ENCODE measurements around the gene CEACAM1. TPM values are rescaled to one million over a fixed set of nuclear protein-coding genes. Genes with fewer than 3 reads are reported as not detected.

Gene CEACAM1
- total RNA-seq, 1 donor from 2014 or later = 0.39 TPM

DNA sequence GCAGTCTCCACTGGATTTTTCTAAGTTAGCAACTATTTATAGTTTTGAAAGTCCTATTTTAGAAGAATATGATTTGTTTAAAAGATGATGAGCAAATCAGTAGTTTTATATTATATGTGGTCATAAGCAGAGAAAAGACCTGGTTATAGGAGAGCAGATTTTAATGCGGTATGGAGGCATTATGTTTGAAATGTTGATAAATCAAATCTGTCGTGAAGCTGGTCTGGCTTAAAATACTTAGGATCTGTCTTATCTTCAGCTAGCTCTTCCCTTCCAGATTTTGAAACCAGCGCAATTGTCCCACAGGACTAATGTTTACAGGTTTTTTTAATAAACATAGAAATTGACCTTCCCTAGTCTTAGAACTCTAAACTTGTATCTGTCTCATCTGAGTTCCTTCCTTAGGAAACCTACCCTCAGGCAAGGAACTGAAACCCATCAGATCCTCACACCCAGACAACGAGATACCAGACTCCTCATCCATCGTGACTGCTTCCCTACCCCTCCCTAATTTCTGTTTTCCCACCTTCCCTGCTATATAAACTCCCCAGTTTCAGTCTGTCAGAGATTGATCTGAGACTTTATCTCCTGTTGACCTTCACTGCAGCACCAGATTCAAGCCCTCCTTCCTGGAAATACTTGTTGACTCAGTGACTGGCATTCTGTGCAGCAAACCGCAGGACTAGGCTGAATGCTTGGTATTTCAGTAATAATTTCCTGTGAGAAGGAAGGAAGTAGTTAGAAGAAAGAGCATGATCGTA, 47.8 kb downstream of the CEACAM1 start:
- Mint-ChIP-seq H3K27me3 (ENCODE audit: insufficient read depth, low read depth) (no peaks in the 10 kb centered on the region), H3K27ac (no peak overlapping the region)
- peaks cover 2% of the 10 kb centered on the region for H3K4me1 ChIP-seq

DNA sequence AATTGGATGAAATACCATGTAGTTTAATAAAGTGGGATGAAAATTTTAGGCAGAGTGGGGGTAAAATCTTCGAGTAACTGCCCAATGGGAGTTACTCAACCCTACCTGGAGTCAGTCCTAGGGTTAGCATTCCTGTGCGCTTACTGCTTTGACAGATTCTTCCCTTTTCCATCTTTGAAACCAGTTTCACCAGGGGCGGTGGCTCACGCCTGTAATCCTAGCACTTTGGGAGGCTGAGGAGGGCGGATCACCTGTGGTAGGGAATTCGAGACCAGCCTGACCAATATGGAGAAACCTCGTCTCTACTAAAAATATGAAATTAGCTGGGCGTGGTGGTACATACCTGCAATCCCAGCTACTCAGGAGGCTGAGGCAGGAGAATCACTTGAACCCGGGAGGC, 48.5 kb downstream of the CEACAM1 start:
- TF ChIP-seq EZH2phosphoT487 (IDR thresholded peaks at IDR 0.05) = no peak
- TF ChIP-seq, protein P1, sequence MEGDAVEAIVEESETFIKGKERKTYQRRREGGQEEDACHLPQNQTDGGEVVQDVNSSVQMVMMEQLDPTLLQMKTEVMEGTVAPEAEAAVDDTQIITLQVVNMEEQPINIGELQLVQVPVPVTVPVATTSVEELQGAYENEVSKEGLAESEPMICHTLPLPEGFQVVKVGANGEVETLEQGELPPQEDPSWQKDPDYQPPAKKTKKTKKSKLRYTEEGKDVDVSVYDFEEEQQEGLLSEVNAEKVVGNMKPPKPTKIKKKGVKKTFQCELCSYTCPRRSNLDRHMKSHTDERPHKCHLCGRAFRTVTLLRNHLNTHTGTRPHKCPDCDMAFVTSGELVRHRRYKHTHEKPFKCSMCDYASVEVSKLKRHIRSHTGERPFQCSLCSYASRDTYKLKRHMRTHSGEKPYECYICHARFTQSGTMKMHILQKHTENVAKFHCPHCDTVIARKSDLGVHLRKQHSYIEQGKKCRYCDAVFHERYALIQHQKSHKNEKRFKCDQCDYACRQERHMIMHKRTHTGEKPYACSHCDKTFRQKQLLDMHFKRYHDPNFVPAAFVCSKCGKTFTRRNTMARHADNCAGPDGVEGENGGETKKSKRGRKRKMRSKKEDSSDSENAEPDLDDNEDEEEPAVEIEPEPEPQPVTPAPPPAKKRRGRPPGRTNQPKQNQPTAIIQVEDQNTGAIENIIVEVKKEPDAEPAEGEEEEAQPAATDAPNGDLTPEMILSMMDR (IDR thresholded peaks at IDR 0.05) = no peak
- no peak for TF ChIP-seq EZH2 (IDR thresholded peaks at IDR 0.05)
- Histone ChIP-seq H3K4me1 (peaks cover 10% of the 10 kb centered on the region), H2AFZ (replicated peaks) (no peak overlapping the region), H3K9me3 (ENCODE audit: low read depth) (no peaks in the 10 kb centered on the region), H3K79me2 (ENCODE audit: low read depth) (no peaks in the 10 kb centered on the region), H3K9ac (no peak overlapping the region), H3K4me3 (no peak overlapping the region), H3F3A (ENCODE audit: low read depth) (peaks cover 3% of the 10 kb centered on the region), H4K20me1 (ENCODE audit: low read depth) (no peaks in the 10 kb centered on the region), H3K4me2 (no peak overlapping the region), H3K27ac (no peak overlapping the region), H3K27me3 (no peaks in the 10 kb centered on the region), H3K36me3 (no peaks in the 10 kb centered on the region)
- peaks cover 4% of the 10 kb centered on the region for H3K4me1 Mint-ChIP-seq
- DNase-seq (ENCODE audit: low spot score) = no peak
- no peaks in the 10 kb centered on the region for H3K27me3 Mint-ChIP-seq (ENCODE audit: insufficient read depth, low read depth)
- no peak overlapping the region for H3K4me3 Mint-ChIP-seq
- H3K27ac Mint-ChIP-seq = no peak overlapping the region
- no peaks in the 10 kb centered on the region for H3K9me3 Mint-ChIP-seq
- no peaks in the 10 kb centered on the region for H3K36me3 Mint-ChIP-seq

More for the DNA sequence above, 47.8 kb downstream of the CEACAM1 start:
- Mint-ChIP-seq H3K36me3 (no peaks in the 10 kb centered on the region), H3K4me1 (peaks cover 2% of the 10 kb centered on the region), H3K9me3 (no peaks in the 10 kb centered on the region), H3K4me3 (no peak overlapping the region)
- no peak overlapping the region for H3K4me3 ChIP-seq
- no peak overlapping the region for H2AFZ ChIP-seq (replicated peaks)
- no peaks in the 10 kb centered on the region for H3K9me3 ChIP-seq (ENCODE audit: low read depth)
- H3K27ac ChIP-seq = no peak overlapping the region
- no peak overlapping the region for H3K9ac ChIP-seq
- H3F3A ChIP-seq (ENCODE audit: low read depth) = no peaks in the 10 kb centered on the region
- no peaks in the 10 kb centered on the region for H4K20me1 ChIP-seq (ENCODE audit: low read depth)
- H3K27me3 ChIP-seq = no peaks in the 10 kb centered on the region
- no peaks in the 10 kb centered on the region for H3K79me2 ChIP-seq (ENCODE audit: low read depth)
- no peaks in the 10 kb centered on the region for H3K36me3 ChIP-seq
- H3K4me2 ChIP-seq = no peak overlapping the region
- no peak for DNase-seq (ENCODE audit: low spot score)
- TF ChIP-seq, protein P1 (IDR thresholded peaks at IDR 0.05) = no peak
- TF ChIP-seq EZH2 (IDR thresholded peaks at IDR 0.05) = no peak
- no peak for TF ChIP-seq EZH2phosphoT487 (IDR thresholded peaks at IDR 0.05)

GRCh38 chr19:42478765-42479311, 49.4 kb downstream of the CEACAM1 start:
- Histone ChIP-seq H3K36me3 (no peaks in the 10 kb centered on the region), H3K27ac (no peak overlapping the region), H2AFZ (replicated peaks) (no peak overlapping the region), H3K4me1 (peaks cover 19% of the 10 kb centered on the region), H3K9me3 (ENCODE audit: low read depth) (no peaks in the 10 kb centered on the region), H3F3A (ENCODE audit: low read depth) (peaks cover 12% of the 10 kb centered on the region), H3K79me2 (ENCODE audit: low read depth) (no peaks in the 10 kb centered on the region), H3K27me3 (no peaks in the 10 kb centered on the region), H3K9ac (no peak overlapping the region), H3K4me3 (no peak overlapping the region), H4K20me1 (ENCODE audit: low read depth) (no peaks in the 10 kb centered on the region), H3K4me2 (no peak overlapping the region)
- Mint-ChIP-seq H3K27me3 (ENCODE audit: insufficient read depth, low read depth) (peaks cover 2% of the 10 kb centered on the region), H3K9me3 (no peaks in the 10 kb centered on the region), H3K36me3 (no peaks in the 10 kb centered on the region), H3K27ac (no peak overlapping the region), H3K4me1 (peaks cover 6% of the 10 kb centered on the region), H3K4me3 (no peak overlapping the region)
- no peak for DNase-seq (ENCODE audit: low spot score)
- TF ChIP-seq EZH2phosphoT487 (IDR thresholded peaks at IDR 0.05) = no peak
- TF ChIP-seq, protein P1 (IDR thresholded peaks at IDR 0.05) = no peak

All from neural progenitor cell (in vitro differentiated cells).